ENCODE data around the gene HAUS8. TPM values are rescaled to one million over a fixed set of nuclear protein-coding genes. Genes with fewer than 3 reads are reported as not detected.
"Not testable (repeated sequence)": the region's sequence is repeated elsewhere in the genome, so short reads cannot be mapped to it uniquely, and the experiment has no call there.

HAUS8 gene
- total and polyA plus RNA-seq, 2 donors (not counting 3 experiments of a cell fraction or from before 2014, with no cell fraction given) = 9.6 to 30.3 TPM

- intact Hi-C loops (cut with micrococcal nuclease) (no loop called here), dilution Hi-C loops (cut with MboI; ENCODE audit: extremely low pct_ligation_motif_present, low sequenced_read_pairs) (no loop called here)
- Histone ChIP-seq H3K36me3 (ENCODE audit: control insufficient read depth in 2 of 2, extremely low read depth in 1 of 2, insufficient read depth in 2 of 2, low read length in 2 of 2) (no peaks in the 10 kb centered on the region), H3K9ac (replicated peaks; ENCODE audit: extremely low read depth, insufficient read depth, low read length) (no peak overlapping the region), H3K27me3 (ENCODE audit: control insufficient read depth in 2 of 2, insufficient read depth in 2 of 2, low read length in 2 of 2) (no peaks in the 10 kb centered on the region), H3K9me3 (replicated peaks; ENCODE audit: control insufficient read depth, insufficient read depth, low read length) (no peaks in the 10 kb centered on the region), H3K9me1 (replicated peaks; ENCODE audit: control insufficient read depth, extremely low read depth, insufficient read depth, low read length) (no peaks in the 10 kb centered on the region), H3K4me2 (ENCODE audit: insufficient read depth, low read length) (no peak overlapping the region), H3K4me1 (ENCODE audit: control insufficient read depth, extremely low read depth, insufficient read depth, low read length) (peaks cover 17% of the 10 kb centered on the region), H3K79me2 (ENCODE audit: control insufficient read depth, insufficient read depth, low read length) (peaks cover 90% of the 10 kb centered on the region), H3K4me3 (replicated peaks in 1 of 3; ENCODE audit: insufficient read depth in 1 of 3, low read depth in 1 of 3, low read length in 3 of 3) (no peak overlapping the region), H3K27ac (ENCODE audit: insufficient read depth, low read depth, low read length) (no peak overlapping the region), H4K20me1 (replicated peaks; ENCODE audit: control insufficient read depth, extremely low read depth, insufficient read depth, low read length) (peaks cover 5% of the 10 kb centered on the region), H2AFZ (ENCODE audit: low read depth, low read length) (no peak overlapping the region)
- BruUV-seq (replicated peaks) = no TSS peak
- FAIRE-seq (no peak), DNase-seq (ENCODE audit: low read depth, low spot score) (no peak)
- ChIA-PET POLR2A (no interaction called here), CTCF (interaction anchor here (1.1 kb wide), 1 partner anchor 55 kb away, joined by 3 read pairs; no protein-coding TSS in a partner anchor)
- no peak for TF ChIP-seq GATA2 (IDR thresholded peaks at IDR 0.05; ENCODE audit: insufficient read depth, insufficient read length, low read depth, low read length)
- no peak for TF ChIP-seq POLR2AphosphoS5 (IDR thresholded peaks at IDR 0.05; ENCODE audit: insufficient read depth, low read depth, low read length)
- no peak for TF ChIP-seq JUN (IDR thresholded peaks at IDR 0.05; ENCODE audit: borderline replicate concordance, insufficient read depth, insufficient read length, low read depth)
- TF ChIP-seq MYC (IDR thresholded peaks at IDR 0.05; ENCODE audit: low read depth, low read length) = no peak
- TF ChIP-seq FOS (IDR thresholded peaks at IDR 0.05; ENCODE audit: borderline replicate concordance, insufficient read depth, low read length) = no peak
- TF ChIP-seq, protein P1, sequence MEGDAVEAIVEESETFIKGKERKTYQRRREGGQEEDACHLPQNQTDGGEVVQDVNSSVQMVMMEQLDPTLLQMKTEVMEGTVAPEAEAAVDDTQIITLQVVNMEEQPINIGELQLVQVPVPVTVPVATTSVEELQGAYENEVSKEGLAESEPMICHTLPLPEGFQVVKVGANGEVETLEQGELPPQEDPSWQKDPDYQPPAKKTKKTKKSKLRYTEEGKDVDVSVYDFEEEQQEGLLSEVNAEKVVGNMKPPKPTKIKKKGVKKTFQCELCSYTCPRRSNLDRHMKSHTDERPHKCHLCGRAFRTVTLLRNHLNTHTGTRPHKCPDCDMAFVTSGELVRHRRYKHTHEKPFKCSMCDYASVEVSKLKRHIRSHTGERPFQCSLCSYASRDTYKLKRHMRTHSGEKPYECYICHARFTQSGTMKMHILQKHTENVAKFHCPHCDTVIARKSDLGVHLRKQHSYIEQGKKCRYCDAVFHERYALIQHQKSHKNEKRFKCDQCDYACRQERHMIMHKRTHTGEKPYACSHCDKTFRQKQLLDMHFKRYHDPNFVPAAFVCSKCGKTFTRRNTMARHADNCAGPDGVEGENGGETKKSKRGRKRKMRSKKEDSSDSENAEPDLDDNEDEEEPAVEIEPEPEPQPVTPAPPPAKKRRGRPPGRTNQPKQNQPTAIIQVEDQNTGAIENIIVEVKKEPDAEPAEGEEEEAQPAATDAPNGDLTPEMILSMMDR (IDR thresholded peaks at IDR 0.05; ENCODE audit: extremely low read depth in 1 of 2, insufficient read depth in 1 of 2, low read depth in 1 of 2, low read length in 2 of 2) = no peak
- TF ChIP-seq EZH2 (IDR thresholded peaks at IDR 0.05; ENCODE audit: borderline replicate concordance, low read depth, low read length, severe bottlenecking) = no peak
- TF ChIP-seq POLR2A (IDR thresholded peaks at IDR 0.05; ENCODE audit: low read depth, low read length) = no peak
- no peak for TF ChIP-seq MAX (IDR thresholded peaks at IDR 0.05; ENCODE audit: insufficient read depth, insufficient read length)
Observed at GRCh38 chr19:17095141-17095919, 20.1 kb upstream of the HAUS8 start.

- CTCF ChIA-PET = interaction anchor here (1.1 kb wide), 1 partner anchor 56 kb away, joined by 3 read pairs; no protein-coding TSS in a partner anchor
- H3K9ac ChIP-seq (replicated peaks; ENCODE audit: extremely low read depth, insufficient read depth, low read length); H3K9me1 ChIP-seq (replicated peaks; ENCODE audit: control insufficient read depth, extremely low read depth, insufficient read depth, low read length); H3K4me2 ChIP-seq (ENCODE audit: insufficient read depth, low read length); H3K4me3 ChIP-seq (replicated peaks in 1 of 3; ENCODE audit: insufficient read depth in 1 of 3, low read depth in 1 of 3, low read length in 3 of 3); intact Hi-C loops (cut with micrococcal nuclease); H2AFZ ChIP-seq (ENCODE audit: low read depth, low read length); H3K27ac ChIP-seq (ENCODE audit: insufficient read depth, low read depth, low read length); DNase-seq (ENCODE audit: low read depth, low spot score); H3K9me3 ChIP-seq (replicated peaks; ENCODE audit: control insufficient read depth, insufficient read depth, low read length); POLR2A ChIA-PET; H3K27me3 ChIP-seq (ENCODE audit: control insufficient read depth in 2 of 2, insufficient read depth in 2 of 2, low read length in 2 of 2); BruUV-seq (replicated peaks); H3K36me3 ChIP-seq (ENCODE audit: control insufficient read depth in 2 of 2, extremely low read depth in 1 of 2, insufficient read depth in 2 of 2, low read length in 2 of 2); FAIRE-seq; H4K20me1 ChIP-seq (replicated peaks; ENCODE audit: control insufficient read depth, extremely low read depth, insufficient read depth, low read length); dilution Hi-C loops (cut with MboI; ENCODE audit: extremely low pct_ligation_motif_present, low sequenced_read_pairs): not testable (repeated sequence)
- peaks cover 23% of the 10 kb centered on the region for H3K4me1 ChIP-seq (ENCODE audit: control insufficient read depth, extremely low read depth, insufficient read depth, low read length)
- peaks cover 92% of the 10 kb centered on the region for H3K79me2 ChIP-seq (ENCODE audit: control insufficient read depth, insufficient read depth, low read length)
Observed at GRCh38 chr19:17094694-17095093, 19.4 kb upstream of the HAUS8 start.
